K562 (cell line): ENCODE data around the gene INO80E. TPM values are rescaled to one million over a fixed set of nuclear protein-coding genes. Genes with fewer than 3 reads are reported as not detected.

Experiments
- AFF1 ChIP-seq, 2 experiments: fragments of 450-650 bp; IDR thresholded peaks; 2 replicates each; pipeline ENCODE4 v1.6.1; 2018; ENCODE audit warnings: mild to moderate bottlenecking in 2 of 2, low read depth in 1 of 2; ENCODE audit not compliant: partially characterized antibody in 2 of 2
- EP400 ChIP-seq: fragments of 450-650 bp; IDR thresholded peaks from 2 replicates; pipeline ENCODE4 v1.6.1; 2017; ENCODE audit warnings: antibody characterized with exemption, mild to moderate bottlenecking, moderate library complexity
- MIER1 ChIP-seq: fragments of 450-650 bp; IDR thresholded peaks from 2 replicates; pipeline ENCODE4 v1.6.1; 2016; ENCODE audit warnings: antibody characterized with exemption, mild to moderate bottlenecking, low read depth
- TARDBP ChIP-seq: fragments of 450-650 bp; IDR thresholded peaks from 2 replicates; pipeline ENCODE4 v1.6.1; 2016
- TRIM24 ChIP-seq, 2 experiments: fragments of 450-650 bp; IDR thresholded peaks; 2 replicates each; pipeline ENCODE4 v1.6.1; 2016
- TSHZ1 ChIP-seq: fragments of 250-450 bp; sonication (Bioruptor Pico); IDR thresholded peaks from 2 replicates; pipeline ENCODE4 v1.4.0; 2020; ENCODE audit warnings: mild to moderate bottlenecking, moderate library complexity
- ZNF140 ChIP-seq: fragments of 250-450 bp; sonication (Bioruptor Pico); IDR thresholded peaks from 2 replicates; pipeline ENCODE4 v1.8.0; 2021; ENCODE audit warnings: moderate library complexity, mild to moderate bottlenecking, inconsistent platforms
- polyA plus RNA-seq, 8 experiments: library from polyadenylated mRNA; depleted of rRNA in 4 of 8; stranded (reverse) in 5 of 8; unstranded in 3 of 8; fragments of >200 nt; fragmentation: Nextera tagmentation in 2 of 8; fragmentation: Illumina TruSeq in 1 of 8; extraction: Ambion mirVana in 2 of 8; extraction: Trizol in 1 of 8; gene quantifications; 2 replicates each; pipeline versions ENCODE4 v1.2.1 to v1.2.3, GENCODE V29; 2011 to 2014; ENCODE audit warnings: inconsistent platforms in 1 of 8, missing spikeins in 1 of 8
- total RNA-seq, 7 experiments: library from RNA; depleted of rRNA in 6 of 7; stranded (reverse); fragments of >200 nt in 6 of 7; fragmentation: Illumina TruSeq in 2 of 7; extraction: Trizol in 2 of 7; gene quantifications; 2 replicates each; pipeline versions ENCODE4 v1.2.1 to v1.2.3, GENCODE V29; 2011 to 2021; ENCODE audit warnings: low replicate concordance in 1 of 7
- TF ChIP-seq, protein P1 (sequence below), 2 experiments: fragments of 450-650 bp in 1 of 2; sonication (generic) in 1 of 2; formaldehyde crosslinking in 1 of 2; IDR thresholded peaks; 2 replicates each; pipeline versions ENCODE4 v1.7.1 to v1.9.0; 2016 to 2022; ENCODE audit warnings: inconsistent platforms in 1 of 2, mild to moderate bottlenecking in 1 of 2, missing genetic modification reagents in 1 of 2

Gene INO80E
- total and polyA plus RNA-seq, 9 of the 15 experiments (the other 6 are each of a cell fraction or from before 2014, with no cell fraction given), result 0.31 to 102 (median 49.3) TPM

- TF ChIP-seq, protein P1, sequence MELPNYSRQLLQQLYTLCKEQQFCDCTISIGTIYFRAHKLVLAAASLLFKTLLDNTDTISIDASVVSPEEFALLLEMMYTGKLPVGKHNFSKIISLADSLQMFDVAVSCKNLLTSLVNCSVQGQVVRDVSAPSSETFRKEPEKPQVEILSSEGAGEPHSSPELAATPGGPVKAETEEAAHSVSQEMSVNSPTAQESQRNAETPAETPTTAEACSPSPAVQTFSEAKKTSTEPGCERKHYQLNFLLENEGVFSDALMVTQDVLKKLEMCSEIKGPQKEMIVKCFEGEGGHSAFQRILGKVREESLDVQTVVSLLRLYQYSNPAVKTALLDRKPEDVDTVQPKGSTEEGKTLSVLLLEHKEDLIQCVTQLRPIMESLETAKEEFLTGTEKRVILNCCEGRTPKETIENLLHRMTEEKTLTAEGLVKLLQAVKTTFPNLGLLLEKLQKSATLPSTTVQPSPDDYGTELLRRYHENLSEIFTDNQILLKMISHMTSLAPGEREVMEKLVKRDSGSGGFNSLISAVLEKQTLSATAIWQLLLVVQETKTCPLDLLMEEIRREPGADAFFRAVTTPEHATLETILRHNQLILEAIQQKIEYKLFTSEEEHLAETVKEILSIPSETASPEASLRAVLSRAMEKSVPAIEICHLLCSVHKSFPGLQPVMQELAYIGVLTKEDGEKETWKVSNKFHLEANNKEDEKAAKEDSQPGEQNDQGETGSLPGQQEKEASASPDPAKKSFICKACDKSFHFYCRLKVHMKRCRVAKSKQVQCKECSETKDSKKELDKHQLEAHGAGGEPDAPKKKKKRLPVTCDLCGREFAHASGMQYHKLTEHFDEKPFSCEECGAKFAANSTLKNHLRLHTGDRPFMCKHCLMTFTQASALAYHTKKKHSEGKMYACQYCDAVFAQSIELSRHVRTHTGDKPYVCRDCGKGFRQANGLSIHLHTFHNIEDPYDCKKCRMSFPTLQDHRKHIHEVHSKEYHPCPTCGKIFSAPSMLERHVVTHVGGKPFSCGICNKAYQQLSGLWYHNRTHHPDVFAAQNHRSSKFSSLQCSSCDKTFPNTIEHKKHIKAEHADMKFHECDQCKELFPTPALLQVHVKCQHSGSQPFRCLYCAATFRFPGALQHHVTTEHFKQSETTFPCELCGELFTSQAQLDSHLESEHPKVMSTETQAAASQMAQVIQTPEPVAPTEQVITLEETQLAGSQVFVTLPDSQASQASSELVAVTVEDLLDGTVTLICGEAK (IDR thresholded peaks at IDR 0.05), result 0 out of 2 replicates have a peak, but pooled peaks have one; percentile 14
- TF ChIP-seq, protein P1 (CRISPR knock-in tag; IDR thresholded peaks at IDR 0.05), result no peak
- TF ChIP-seq EP400 (peak; percentile 97), AFF1 (IDR thresholded peaks at IDR 0.05; ENCODE audit: low read depth in 1 of 2, partially characterized antibody in 2 of 2) (no peak), MIER1 (no peak), TRIM24 (IDR thresholded peaks at IDR 0.05) (0 out of 4 replicates have a peak, but pooled peaks of 1 of the 2 experiments have one; percentile 15), TSHZ1 (no peak), TARDBP (no peak; the same call in 1 of the 2 replicates), ZNF140 (no peak)
Observed at GRCh38 chr16:29995324-29995910, 624 bp upstream of the INO80E start, which contains the start of gene HIRIP3 (continued).
